HG02588 (cell line): Measurements from ENCODE around the gene PRDM11.

ENCODE experiments used
- ATAC-seq: cut with Tn5 transposase; IDR thresholded peaks from one replicate; pipeline ENCODE4 v1.9.1; 2021; ENCODE audit warnings: mild to moderate bottlenecking, moderate library complexity; ENCODE audit not compliant: unreplicated experiment

PRDM11 gene

DNA sequence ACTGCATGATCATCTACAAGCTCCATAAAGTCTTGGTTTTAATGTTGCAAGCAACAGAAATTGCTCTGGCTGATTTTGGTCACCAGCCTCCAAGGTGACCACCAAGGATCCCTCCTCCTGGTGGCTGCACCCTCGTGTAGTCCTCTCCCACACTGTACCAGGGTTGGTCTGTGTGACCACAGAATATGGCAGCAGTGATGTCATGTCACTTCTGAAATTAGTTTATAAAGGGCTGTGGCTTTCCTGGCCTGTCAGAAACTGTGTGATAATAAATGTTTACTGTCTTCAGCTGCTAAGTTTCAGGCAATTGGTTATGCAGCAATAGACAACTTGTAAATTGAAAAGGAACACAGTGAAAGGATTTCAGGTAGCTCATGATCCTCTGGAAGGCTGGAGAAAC is 5.3 kb upstream of the PRDM11 start:
- ATAC-seq = peak; percentile 53

DNA sequence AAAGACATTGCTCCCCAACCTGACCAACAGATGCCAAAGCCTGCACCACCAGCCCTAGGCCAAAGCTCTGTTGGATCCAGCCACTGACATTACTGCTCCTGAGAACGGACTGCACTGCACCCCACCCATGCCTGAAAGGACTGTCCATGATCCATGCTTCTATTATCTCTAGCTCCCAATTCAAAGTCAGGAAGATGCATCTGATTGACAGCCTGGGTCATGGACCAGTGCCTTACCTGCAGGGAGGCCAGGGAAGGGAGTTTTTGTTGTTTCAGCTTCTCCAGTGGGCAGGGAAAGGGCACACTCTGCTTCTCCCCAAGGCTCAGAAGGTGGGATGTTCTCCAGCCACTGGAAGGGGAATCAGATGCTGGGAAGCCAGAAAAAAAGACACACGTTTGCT is 4.8 kb upstream of the PRDM11 start:
- ATAC-seq = no peak

DNA sequence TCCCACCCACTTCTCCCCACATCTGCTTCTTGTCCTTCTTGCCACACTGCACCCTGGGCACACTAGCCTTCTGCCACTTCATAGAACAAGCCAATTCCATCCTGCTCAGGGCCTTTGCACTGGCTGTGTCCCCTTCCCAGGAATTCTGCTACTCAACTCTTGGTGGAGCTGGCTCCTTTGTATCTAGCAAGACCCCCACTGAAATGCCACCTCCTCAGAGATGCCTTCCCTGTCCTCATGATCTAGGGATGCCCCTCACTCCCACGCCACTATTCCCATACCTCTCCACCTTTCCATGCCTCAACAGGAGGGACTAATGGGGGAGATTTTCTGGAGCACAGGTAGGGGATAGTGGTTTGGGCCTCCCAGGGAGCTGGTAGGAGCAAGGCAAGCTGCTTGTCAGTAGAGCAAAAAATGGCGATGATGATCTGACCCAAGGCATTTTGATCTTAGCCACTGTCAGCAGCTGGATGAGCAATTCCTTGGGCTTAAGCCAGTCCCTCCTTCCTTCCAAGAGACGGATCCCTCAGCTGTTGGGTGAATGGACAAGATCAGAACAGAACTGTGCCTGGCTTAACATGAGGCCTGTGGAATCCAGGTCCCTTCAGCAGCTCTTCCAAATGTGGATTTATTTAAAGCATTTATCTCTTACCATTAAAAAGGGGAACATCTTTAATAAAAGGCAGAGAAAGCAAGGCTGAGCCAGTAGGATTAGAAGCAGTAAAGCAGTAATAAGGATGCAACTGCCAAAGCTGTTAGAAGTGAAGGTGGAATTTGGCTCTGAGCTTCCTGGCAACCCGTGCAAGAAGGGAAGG is 4.0 kb upstream of the PRDM11 start:
- no peak for ATAC-seq

DNA sequence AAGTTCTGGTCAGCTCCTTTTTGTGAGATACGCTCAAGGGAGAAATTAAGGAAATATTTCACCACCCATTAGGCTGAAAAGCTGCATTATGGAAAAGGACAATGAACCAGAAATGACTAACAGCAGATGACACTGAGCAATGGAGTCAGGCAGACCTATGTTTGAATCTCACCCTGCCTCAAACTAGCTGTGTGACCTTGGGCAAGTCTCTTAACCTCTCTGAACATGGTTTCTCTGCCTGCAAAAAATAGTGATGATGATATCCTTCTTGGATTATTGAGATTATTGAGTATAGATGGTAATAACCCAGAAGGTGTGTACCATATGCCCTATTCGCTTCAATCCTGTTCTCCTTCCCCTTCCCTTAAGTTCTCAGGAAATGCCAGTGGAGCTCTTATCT is 2.9 kb upstream of the PRDM11 start:
- no peak for ATAC-seq

DNA sequence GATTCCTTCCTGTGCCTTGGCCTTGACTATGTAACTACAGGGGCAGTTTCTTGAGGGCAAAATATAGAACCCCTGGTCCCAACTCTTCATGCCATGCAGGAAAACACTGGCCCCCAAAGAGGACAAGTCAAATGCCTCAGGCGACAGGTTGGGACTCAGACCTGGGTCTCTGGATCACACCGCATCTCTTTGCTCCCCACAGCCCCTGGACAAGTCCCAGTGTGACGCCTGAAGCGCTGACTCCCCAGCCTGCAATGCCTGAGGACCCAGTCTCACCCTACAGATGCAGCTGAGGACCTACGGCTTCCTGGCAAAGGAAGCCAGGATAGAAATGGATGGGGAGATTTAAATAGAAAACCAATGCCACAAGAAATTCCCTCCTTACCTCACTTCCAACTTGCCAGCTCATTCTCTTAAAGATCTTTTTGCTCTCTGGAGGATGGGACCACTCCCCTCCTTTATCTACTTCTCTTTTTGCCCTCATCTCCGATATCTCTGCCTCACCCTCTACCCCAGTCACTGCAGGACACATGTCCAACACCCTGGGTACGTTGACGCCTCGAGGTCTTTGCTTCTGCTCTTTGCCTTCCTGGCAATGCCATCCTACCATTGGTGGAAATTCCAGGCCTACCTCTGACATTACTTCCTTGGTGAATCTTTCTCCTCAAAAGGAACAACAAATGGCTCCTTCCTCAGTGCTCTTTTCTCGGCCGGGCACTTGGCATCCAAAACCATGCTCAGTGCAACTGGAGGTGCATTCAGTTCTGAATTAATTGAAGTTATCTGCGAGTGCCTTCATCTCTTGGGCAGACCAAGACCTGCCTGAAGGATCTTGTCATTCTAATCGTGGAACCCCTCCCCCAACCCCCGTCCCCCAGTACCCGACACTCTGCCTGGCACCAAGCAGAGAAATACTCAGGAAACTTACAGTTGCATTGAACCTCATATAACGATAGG is 2.0 kb upstream of the PRDM11 start:
- ATAC-seq = no peak

DNA sequence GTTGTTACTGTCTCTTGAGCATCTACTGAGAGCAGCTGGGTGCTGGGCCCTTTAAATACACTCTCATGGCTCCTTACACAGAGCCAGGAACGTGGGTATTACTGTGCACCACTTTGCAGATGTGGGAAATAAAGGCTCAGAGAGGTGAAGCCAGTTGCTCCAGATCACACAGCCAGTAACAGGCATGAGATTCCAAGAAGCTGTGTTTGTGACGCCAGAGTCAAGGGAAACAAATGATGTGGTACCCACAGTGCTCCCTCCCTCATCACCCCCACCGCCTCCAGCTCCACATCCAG is 1.4 kb upstream of the PRDM11 start:
- ATAC-seq = no peak

DNA sequence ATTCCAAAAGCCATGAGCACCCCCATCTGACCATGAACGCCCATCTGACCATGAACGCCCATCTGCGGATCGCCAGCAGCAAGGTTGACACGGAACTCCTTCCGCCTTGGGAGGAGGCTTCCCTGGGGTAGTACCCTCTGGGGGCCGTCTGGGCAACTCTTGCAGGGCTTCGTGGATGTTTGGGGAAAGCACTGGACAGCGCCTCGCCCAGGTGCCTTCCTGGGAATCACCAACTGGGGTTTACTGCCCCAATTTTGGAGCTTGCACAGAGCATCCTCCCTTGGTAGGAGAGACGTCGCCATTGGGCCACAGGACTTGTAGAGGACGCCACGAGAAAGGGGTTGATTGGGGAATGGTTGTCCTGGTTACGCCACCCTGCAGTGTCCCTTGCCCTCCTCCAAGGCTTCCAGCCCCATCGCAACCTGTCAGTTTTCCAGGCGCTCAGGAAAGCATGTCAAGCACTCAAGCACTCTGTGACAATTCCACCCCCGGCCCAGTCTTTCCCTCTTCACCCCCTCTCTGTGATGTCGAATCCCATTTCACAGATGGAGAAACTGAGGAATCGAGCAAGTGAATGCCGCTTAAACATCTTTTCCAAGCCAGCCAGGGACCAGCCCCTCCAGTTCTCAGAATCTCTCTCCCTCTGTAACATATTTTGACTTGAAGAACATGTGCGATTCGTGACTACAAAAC is 914 bp upstream of the PRDM11 start:
- no peak for ATAC-seq

DNA sequence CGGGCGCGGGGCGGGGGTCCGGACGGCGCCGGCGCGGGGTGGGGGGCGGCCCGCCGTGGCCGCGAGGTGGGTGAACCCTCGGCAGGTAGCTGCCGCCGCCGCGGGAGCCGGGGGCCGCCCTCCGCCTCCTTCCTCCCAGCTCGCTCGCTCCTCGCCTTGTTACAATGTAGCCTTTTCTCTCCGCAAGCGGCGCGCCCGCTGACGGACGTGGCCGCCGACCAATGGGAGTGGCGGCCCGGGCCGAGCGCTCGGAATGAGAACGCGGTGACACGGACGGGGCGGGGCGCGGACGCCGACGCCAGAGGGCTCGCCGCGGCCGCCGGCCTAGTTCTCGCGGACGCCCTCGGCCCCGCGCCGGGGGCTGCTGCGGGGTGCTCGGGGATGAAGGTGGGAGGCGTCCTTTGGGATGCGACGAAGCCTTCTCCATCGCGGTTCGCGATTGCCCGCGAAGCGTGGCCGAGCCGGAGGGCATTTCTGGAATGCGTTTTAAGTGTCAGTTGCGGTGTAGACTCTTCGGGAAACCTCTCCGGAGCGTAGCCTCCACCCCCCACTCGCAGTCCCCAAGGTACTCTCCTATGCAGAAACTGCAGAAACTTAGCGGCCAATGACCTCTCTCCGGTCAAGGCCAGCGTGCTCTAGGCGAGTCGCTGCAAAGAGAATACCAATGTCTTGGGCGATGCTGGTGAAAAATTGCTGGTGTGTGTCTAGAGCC is 734 bp downstream of the PRDM11 start:
- peak; percentile 99 for ATAC-seq

DNA sequence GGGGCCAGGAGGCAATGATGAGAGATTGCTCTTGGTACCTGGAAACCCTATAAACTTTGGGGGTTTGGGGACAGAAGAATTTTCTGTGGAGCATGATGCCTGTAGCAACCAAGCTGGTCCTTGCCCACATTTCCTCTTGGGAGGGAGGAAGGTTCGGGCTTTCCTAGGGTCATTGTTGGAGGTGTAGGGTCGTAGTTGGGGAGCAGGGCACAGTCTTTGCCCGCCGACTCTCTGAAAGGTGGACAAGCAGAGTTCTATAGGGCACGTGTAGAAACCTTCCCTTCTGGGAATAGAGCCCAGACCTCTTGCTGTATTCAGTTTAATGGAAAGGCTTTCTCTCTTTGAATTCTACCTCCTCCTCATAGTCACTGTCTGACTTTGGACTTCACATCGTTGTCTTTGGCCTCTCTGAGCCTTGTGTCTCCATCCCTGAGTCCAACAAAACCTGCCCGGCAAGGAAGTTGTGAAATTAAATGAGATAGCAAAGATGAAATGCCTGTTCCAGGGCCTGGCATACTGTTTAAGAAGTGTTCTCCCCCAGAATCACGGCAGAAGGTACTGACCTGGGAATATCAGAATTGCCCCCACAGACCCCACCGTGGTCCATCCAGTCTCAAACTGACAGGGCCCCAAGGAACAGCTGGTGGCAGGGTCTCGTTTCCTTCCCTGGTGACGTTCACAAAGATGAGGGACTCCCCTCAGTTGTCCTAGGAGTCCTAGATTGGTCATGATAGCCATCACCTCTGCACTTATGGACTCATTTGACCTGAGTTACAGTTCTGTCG is 1.6 kb downstream of the PRDM11 start:
- ATAC-seq = no peak

DNA sequence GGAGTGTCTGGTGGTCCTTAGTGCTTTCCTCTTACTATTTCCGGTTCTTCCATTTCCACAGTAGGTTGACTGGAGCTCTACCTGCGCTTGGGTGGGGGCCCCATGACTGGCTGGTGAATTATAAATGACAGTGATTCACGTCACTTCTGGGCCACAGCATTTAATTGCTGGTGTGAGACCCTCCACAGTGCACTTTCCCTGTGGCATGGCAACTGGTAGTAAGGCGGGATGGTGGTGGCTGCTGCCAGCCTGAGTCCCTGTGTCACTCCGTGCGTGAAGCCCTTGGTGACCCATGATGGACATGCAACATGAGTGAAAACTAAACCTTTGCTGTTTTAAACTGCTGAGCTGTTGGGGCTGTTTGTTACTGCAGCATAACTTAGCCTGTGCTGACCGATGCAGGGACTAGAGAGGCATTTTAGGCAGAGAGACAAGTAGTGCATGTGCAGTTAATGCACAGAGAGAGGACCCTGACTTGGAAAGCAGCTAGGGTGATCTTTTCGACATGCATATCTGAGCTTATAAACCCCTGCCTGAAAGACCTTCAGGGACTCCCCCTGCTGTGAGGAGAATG is 3.1 kb downstream of the PRDM11 start:
- ATAC-seq = no peak

DNA sequence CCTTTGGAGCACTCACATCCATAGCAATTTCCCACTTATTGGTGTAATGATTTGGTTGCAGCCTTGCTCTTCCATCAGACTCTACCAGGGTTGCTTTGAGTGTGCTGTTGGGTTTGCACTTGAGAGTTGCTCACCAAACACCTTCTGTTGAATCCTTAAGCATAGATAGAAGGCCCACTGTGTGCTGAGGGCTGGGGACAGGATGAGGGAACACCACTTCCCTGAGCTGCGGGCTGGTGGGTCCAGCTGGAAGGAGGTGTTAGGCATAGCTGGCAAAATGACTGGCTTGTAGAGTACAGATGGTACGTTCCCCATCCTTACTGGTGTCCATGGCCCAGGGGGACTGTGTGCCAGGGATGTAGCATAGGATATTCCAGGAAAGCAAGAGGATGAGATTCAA is 3.9 kb downstream of the PRDM11 start:
- ATAC-seq = no peak

DNA sequence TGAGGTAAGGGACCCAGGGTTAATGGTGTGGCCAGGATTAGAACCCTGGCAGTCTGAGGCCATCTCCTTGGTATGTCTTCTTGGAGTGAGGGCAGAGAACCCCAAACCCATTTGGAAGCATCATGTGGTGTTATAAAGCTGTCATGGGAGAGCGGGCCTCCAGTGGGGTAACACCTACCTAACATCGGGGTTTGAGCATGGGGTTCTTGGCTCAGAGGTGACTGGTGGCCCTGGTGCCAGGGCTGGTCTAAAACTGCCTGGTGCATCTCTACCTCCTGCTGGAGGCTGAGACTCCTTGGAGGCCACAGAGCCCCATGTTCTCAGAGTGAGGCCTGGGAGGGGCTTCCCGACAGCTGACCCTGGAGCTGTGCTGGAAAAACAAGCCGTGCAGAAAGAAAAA is 4.5 kb downstream of the PRDM11 start:
- no peak for ATAC-seq

DNA sequence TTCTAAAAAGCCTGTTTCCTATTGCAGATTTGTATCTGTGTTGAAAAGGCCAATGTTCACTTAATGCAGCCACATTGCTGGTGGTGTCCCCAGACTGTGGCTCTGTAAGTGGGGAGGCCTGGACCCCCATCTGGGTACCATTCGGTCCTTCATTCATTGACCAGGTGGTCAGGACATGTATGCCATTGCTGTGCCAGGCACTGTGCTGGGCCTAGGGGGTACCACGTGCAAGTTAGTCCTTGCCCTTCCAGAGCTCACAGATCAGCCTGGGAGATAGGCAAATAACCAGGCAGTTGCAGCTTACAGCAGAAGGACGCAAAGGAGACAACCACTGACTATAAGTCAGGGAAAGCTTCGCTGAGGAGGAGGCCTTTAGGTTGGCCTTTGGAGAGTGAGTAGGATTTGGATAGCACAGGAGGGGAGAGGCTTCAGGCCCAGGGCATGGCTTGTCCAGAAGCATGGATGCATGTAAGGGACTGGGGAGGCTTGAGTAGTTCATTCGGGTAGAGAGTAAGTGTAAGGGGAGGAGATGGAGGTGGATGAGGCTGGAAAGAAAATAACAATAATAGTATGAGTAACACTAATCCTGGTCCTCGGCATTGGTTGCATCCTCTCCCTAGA is 5.0 kb downstream of the PRDM11 start:
- no peak for ATAC-seq

DNA sequence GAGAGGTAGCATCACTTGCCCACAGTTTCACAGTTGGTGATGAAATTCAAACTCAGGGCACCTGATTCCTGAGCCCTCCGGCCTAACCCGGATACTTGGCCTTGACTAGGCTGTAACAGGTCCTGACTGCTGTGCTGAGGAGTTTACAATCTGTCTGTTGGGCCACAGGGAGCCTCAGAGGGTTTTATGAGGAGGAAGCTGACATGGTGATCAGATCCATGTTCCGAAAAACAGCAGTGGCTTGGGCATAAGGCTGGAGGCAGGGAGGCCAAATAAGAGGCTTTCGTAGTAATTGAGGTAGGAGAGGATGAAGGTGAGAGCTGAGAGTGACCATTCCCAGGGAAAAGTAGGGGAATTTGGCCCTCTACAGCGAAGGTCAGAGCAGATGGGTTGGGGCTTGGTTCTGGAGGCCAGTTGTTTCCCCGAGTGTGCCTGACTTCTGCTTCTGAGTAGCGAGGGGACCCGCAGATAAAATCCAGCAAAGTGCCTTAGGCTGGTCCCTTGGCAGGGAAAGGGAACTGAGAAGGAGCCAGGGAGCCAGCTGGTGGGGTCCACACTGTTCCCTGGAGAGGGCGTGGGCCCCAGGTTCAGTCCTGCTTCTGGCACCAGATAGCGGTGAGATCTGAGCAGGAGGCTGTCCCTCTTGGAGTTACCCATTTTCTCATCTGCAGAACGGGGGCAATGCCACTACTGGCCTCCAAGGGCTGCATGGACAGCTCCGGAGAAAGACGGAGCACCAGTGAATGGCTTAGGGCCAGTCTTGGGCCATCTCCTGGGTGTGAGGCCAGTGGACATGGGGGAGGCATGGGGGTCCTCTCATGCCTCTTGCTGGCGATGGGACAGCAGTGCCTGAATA is 6.5 kb downstream of the PRDM11 start:
- ATAC-seq = no peak

DNA sequence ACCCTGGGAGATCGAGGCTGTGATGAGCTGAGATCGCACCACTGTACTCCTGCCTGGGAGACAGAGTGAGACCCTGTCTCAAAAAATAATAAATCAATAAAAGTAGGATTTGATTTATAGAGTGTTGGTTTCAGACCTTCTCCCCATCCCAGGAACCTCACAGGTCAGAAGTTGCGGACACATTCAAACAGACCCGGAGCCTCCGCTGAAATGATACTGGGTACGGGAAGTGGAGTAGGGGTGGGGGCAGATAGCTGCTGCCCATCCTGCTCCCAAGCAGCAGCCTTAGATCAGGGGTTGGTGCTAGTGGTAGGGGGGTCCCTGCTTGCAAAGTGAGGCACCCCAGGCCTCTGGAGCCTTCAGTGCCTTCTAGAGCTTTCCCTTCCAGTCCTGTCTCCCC is 7.8 kb downstream of the PRDM11 start:
- no peak for ATAC-seq

DNA sequence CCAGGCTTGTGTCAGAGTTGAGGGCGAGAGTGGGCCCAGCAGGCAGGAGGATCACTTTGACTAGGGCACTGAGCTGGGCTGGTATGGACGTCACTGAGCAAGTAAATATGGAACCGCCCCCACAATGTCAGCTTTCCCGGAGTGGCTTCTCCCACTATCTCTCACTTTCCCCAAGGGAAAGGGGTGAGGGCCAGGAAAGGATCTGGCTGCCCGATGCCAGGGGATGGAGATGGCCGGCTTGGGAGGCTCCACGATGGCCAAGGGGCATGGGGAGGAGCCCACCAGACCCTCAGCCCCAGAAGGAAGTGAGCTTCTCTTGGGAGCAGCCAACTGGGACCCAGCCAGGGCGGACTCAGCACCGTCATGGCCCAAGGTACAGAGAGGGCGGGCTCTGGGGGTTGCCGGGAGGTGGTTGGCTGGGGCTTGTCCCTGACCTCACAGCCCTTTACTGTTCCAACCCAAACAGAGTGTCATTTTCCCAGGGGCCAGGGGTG is 8.7 kb downstream of the PRDM11 start:
- no peak for ATAC-seq

DNA sequence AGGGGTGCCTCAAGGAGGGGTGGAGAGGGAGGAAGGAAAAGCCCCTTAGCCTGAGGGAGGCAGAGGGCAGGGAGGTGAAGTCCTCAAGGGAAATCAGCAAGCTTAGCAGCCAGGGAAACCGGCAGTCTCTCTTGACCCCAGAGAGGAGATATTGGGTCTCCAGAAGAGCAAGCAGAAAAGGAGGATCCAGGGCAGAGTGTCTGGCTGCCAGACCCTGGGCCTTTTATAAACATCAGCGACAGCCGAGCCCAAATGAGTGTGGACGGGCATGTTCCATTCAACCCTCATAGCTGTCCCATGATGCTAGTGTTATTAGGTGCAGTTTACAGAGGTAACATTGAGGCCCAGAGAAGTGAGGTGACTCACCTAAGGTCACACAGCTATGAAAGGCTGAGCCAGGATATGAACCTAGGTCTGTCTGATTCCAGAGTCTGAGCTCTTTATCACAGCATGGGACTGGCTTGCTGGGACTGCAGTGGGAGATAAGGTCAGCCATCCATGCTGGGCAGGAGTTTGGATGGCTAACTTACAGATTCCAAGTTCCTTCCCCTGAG is 9.3 kb downstream of the PRDM11 start:
- ATAC-seq = no peak

DNA sequence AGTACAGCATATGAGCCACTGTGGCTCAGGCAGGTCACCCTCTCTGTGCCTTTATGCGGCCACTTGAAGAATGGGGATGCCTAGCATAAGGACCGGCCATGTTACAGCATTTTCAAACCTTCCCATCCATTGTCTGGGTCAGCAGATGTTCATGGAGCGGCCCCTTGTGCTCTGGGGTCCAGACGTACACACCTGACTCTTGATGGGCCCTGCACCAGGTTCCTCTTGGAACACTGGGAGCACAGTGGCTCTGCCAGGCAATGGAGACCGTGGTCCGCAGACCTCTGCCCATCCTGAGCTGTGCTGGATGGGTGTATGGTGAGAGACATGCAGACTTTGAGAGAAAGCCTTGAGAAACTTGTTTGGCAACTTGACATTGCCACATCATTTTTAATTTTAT is 9.8 kb downstream of the PRDM11 start:
- no peak for ATAC-seq
